Neural progenitor cell (in vitro differentiated cells): ENCODE measurements around the gene INVS. TPM values are rescaled to one million over a fixed set of nuclear protein-coding genes. Genes with fewer than 3 reads are reported as not detected.

Experiments used
- DNase-seq: peaks from one replicate; pipeline ENCODE4 v3.0.0-alpha.2; 2016; ENCODE audit warnings: low spot score
- H2AFZ ChIP-seq: fragments of 200-600 bp; sonication (generic); replicated peaks from 2 replicates; pipeline ENCODE4 v1.6.1; 2016; ENCODE audit warnings: antibody characterized with exemption
- H3F3A ChIP-seq: fragments of 200-600 bp; sonication (generic); 2 replicates; pipeline ENCODE4 v1.6.1; 2016; ENCODE audit warnings: antibody characterized with exemption, low read depth
- H3K27ac ChIP-seq: fragments of 200-600 bp; sonication (generic); 2 replicates; pipeline ENCODE4 v1.5.1; 2016; ENCODE audit warnings: mild to moderate bottlenecking
- H3K27me3 ChIP-seq: fragments of 200-600 bp; sonication (generic); 2 replicates; pipeline ENCODE4 v1.6.1; 2016; ENCODE audit warnings: mild to moderate bottlenecking, moderate library complexity
- H3K36me3 ChIP-seq: fragments of 200-600 bp; sonication (generic); 2 replicates; pipeline ENCODE4 v1.5.1; 2016
- H3K4me1 ChIP-seq: fragments of 200-600 bp; sonication (generic); 2 replicates; pipeline ENCODE4 v1.6.1; 2016; ENCODE audit warnings: mixed run types
- H3K4me2 ChIP-seq: fragments of 200-600 bp; sonication (generic); 2 replicates; pipeline ENCODE4 v1.6.1; 2016
- H3K4me3 ChIP-seq: fragments of 200-600 bp; sonication (generic); 2 replicates; pipeline ENCODE4 v1.5.1; 2016
- H3K79me2 ChIP-seq: fragments of 200-600 bp; sonication (generic); 2 replicates; pipeline ENCODE4 v1.6.1; 2016; ENCODE audit warnings: low read depth
- H3K9ac ChIP-seq: fragments of 200-600 bp; sonication (generic); 2 replicates; pipeline ENCODE4 v1.6.1; 2016
- H3K9me3 ChIP-seq: fragments of 200-600 bp; sonication (generic); 2 replicates; pipeline ENCODE4 v1.5.1; 2016; ENCODE audit warnings: low read depth
- H4K20me1 ChIP-seq: fragments of 200-600 bp; sonication (generic); 2 replicates; pipeline ENCODE4 v1.6.1; 2016; ENCODE audit warnings: low read depth
- H3K27ac Mint-ChIP-seq: 3 replicates; pipeline ENCODE4 v1.8.0; 2021; ENCODE audit warnings: mixed read lengths
- H3K27me3 Mint-ChIP-seq: 2 replicates; pipeline ENCODE4 v1.8.0; 2022; ENCODE audit warnings: low read depth, mild to moderate bottlenecking, inconsistent platforms, moderate library complexity, mixed read lengths; ENCODE audit not compliant: insufficient read depth
- H3K36me3 Mint-ChIP-seq: 3 replicates; pipeline ENCODE4 v1.8.0; 2021; ENCODE audit warnings: mixed read lengths
- H3K4me1 Mint-ChIP-seq: 3 replicates; pipeline ENCODE4 v1.8.0; 2021; ENCODE audit warnings: mixed read lengths
- H3K4me3 Mint-ChIP-seq: 3 replicates; pipeline ENCODE4 v1.8.0; 2021; ENCODE audit warnings: mild to moderate bottlenecking, moderate library complexity, mixed read lengths
- H3K9me3 Mint-ChIP-seq: 3 replicates; pipeline ENCODE4 v1.8.0; 2020; ENCODE audit warnings: mixed read lengths
- CTCF ChIP-seq: fragments of 200-600 bp; sonication (generic); IDR thresholded peaks from 2 replicates; pipeline ENCODE4 v1.5.1; 2017; ENCODE audit warnings: antibody characterized with exemption, mild to moderate bottlenecking
- EZH2 ChIP-seq: fragments of 200-600 bp; sonication (generic); IDR thresholded peaks from 2 replicates; pipeline ENCODE4 v1.6.1; 2017; ENCODE audit warnings: antibody characterized with exemption, mild to moderate bottlenecking, moderate library complexity
- EZH2phosphoT487 ChIP-seq: fragments of 200-600 bp; sonication (generic); IDR thresholded peaks from 2 replicates; pipeline ENCODE4 v1.6.1; 2017; ENCODE audit warnings: antibody characterized with exemption
- total RNA-seq: library from RNA; depleted of rRNA; stranded (reverse); fragments of >200 nt; gene quantifications from 2 replicates; pipeline ENCODE4 v1.2.3, GENCODE V29; 2015; ENCODE audit warnings: low replicate concordance

INVS gene
- total RNA-seq, 1 donor from 2014 or later: 29.2 TPM

DNA sequence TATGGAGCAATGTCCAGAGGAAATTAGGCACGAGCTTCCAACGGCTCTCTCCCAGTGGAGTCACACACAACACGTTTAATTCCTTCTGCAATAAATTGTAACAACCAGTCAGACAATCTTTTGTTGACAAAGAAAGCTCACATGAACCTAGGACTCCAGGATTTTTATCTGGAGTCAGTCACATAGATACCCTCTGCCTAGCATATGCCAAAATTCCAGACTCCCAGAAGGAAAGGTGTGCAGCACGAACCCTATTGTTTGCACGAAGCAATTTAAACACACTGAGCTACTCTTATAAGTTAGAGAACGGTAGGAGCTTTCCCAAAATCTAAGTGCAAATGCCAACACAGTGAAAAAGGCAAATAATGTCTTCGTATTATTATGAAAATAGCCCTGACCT, 186.6 kb downstream of the INVS start:
- H3K4me1 ChIP-seq: no peaks in the 10 kb centered on the region
- no peaks in the 10 kb centered on the region for H3K9me3 ChIP-seq
- H3K27ac Mint-ChIP-seq: no peak overlapping the region
- no peak overlapping the region for H2AFZ ChIP-seq
- DNase-seq: no peak
- H3K4me3 ChIP-seq: no peak overlapping the region
- no peaks in the 10 kb centered on the region for H3K4me1 Mint-ChIP-seq
- no peaks in the 10 kb centered on the region for H3K27me3 Mint-ChIP-seq
- H3F3A ChIP-seq: no peaks in the 10 kb centered on the region
- no peaks in the 10 kb centered on the region for H4K20me1 ChIP-seq
- peaks cover 19% of the 10 kb centered on the region for H3K9me3 Mint-ChIP-seq
- H3K9ac ChIP-seq: no peak overlapping the region
- peaks cover 62% of the 10 kb centered on the region for H3K36me3 Mint-ChIP-seq
- no peak overlapping the region for H3K27ac ChIP-seq
- H3K27me3 ChIP-seq: no peaks in the 10 kb centered on the region
- TF ChIP-seq EZH2 (no peak), EZH2phosphoT487 (no peak), CTCF (no peak)
- H3K4me2 ChIP-seq: no peak overlapping the region
- H3K4me3 Mint-ChIP-seq: no peak overlapping the region
- H3K79me2 ChIP-seq: no peaks in the 10 kb centered on the region
- peaks cover 21% of the 10 kb centered on the region for H3K36me3 ChIP-seq

DNA sequence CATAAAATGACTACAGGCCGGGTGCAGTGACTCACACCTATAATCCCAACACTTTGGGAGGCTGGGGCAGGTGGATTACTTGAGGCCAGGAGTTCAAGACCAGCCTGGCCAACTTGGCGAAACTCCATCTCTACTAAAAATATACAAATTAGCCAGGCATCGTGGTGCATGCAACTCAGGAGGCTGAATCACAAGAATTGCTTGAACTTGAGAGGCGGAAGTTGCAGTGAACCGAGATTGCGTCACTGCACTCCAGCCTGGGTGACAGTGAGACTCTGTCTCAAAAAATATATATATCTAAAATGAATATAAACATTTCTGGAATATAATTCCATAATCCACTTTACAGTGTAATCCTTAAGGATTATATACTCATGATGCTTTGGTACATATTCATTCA, 187.2 kb downstream of the INVS start:
- Histone ChIP-seq H3F3A (no peaks in the 10 kb centered on the region), H4K20me1 (no peaks in the 10 kb centered on the region), H3K4me3 (no peak overlapping the region), H3K4me1 (no peaks in the 10 kb centered on the region), H3K27ac (no peak overlapping the region), H3K4me2 (no peak overlapping the region), H3K79me2 (no peaks in the 10 kb centered on the region), H3K9ac (no peak overlapping the region), H3K9me3 (no peaks in the 10 kb centered on the region), H3K27me3 (no peaks in the 10 kb centered on the region), H3K36me3 (peaks cover 22% of the 10 kb centered on the region), H2AFZ (no peak overlapping the region)
- Mint-ChIP-seq H3K4me1 (no peaks in the 10 kb centered on the region), H3K27ac (no peak overlapping the region), H3K36me3 (peaks cover 63% of the 10 kb centered on the region), H3K9me3 (peaks cover 19% of the 10 kb centered on the region), H3K27me3 (no peaks in the 10 kb centered on the region), H3K4me3 (no peak overlapping the region)
- TF ChIP-seq CTCF (no peak), EZH2 (no peak), EZH2phosphoT487 (no peak)
- DNase-seq: no peak

DNA sequence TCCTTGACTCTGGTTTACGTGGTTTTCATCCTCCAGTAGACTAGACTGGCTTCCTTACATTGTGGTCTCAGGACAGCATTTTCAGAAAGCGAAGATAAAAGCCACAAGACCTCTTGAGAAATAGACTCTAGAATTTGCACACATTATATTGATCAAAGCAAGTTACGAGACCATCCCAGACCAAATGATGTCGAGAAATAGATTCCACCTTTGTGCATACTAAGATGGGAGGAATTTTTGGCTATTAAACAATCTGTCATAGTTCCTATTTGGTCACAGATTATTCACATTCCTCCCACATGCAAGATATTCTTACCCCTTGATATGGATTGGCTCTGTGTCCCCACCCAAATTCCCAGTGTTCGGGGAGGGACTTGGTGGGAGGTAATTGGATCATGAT, 188.1 kb downstream of the INVS start:
- H3K9me3 Mint-ChIP-seq: peaks cover 19% of the 10 kb centered on the region
- peaks cover 26% of the 10 kb centered on the region for H3K36me3 ChIP-seq
- no peak for DNase-seq
- no peak overlapping the region for H2AFZ ChIP-seq
- no peaks in the 10 kb centered on the region for H3K27me3 Mint-ChIP-seq
- no peak for TF ChIP-seq EZH2
- no peak for TF ChIP-seq CTCF
- TF ChIP-seq EZH2phosphoT487: no peak
- no peak overlapping the region for H3K4me3 Mint-ChIP-seq
- H3F3A ChIP-seq: no peaks in the 10 kb centered on the region
- no peaks in the 10 kb centered on the region for H3K9me3 ChIP-seq
- H3K4me1 ChIP-seq: no peaks in the 10 kb centered on the region
- no peak overlapping the region for H3K9ac ChIP-seq
- H3K79me2 ChIP-seq: no peaks in the 10 kb centered on the region
- no peaks in the 10 kb centered on the region for H4K20me1 ChIP-seq
- no peak overlapping the region for H3K4me3 ChIP-seq
- no peak overlapping the region for H3K27ac Mint-ChIP-seq
- no peaks in the 10 kb centered on the region for H3K4me1 Mint-ChIP-seq
- H3K27ac ChIP-seq: no peak overlapping the region
- H3K36me3 Mint-ChIP-seq: peaks cover 72% of the 10 kb centered on the region
- H3K27me3 ChIP-seq: no peaks in the 10 kb centered on the region
- no peak overlapping the region for H3K4me2 ChIP-seq
